Measurements from ENCODE around the gene SECTM1. TPM values are rescaled to one million over a fixed set of nuclear protein-coding genes. Genes with fewer than 3 reads are reported as not detected.
"Not testable (repeated sequence)": the region's sequence is repeated elsewhere in the genome, so short reads cannot be mapped to it uniquely, and the experiment has no call there.

Gene SECTM1
- total and polyA plus RNA-seq, 7 donors: 0.70 to 2.3 (median 1.2) TPM

GRCh38 chr17:82378741-82379021 lies 45.1 kb upstream of the SECTM1 start:
- Histone ChIP-seq H3K4me1 (peaks cover 3% of the 10 kb centered on the region), H3K27ac (no peak overlapping the region), H3K9me3 (no peaks in the 10 kb centered on the region), H3K4me3 (no peak overlapping the region), H3K27me3 (ENCODE audit: insufficient read depth in 3 of 3, low read length in 2 of 3) (peaks cover 0 to 80% (median 20%) of the 10 kb centered on the region in 3 donors), H3K36me3 (ENCODE audit: insufficient read depth in 1 of 2, low read depth in 1 of 2) (no peaks in the 10 kb centered on the region)
- TF ChIP-seq CTCF (IDR thresholded peaks at IDR 0.05): no peak
- intact Hi-C loops (cut with DNase I): no loop called here
- DNase-seq (no peak), ATAC-seq (no peak)
- 26 to 38% (median 36%) methylated on average over 10 of the region's 10 CpGs for WGBS, 3 donors

GRCh38 chr17:82377924-82378740 lies 44.6 kb upstream of the SECTM1 start:
- no peak overlapping the region for H3K4me3 ChIP-seq
- no peak overlapping the region for H3K27ac ChIP-seq
- H3K9me3 ChIP-seq: no peaks in the 10 kb centered on the region
- no peaks in the 10 kb centered on the region for H3K36me3 ChIP-seq (ENCODE audit: insufficient read depth in 1 of 2, low read depth in 1 of 2)
- no peak for DNase-seq
- H3K4me1 ChIP-seq: no peaks in the 10 kb centered on the region
- TF ChIP-seq CTCF (IDR thresholded peaks at IDR 0.05): no peak
- intact Hi-C loops (cut with DNase I): no loop called here
- peak in 1 of 4 donors; percentile 24 for ATAC-seq
- 35 to 46% (median 35%) methylated on average over 31 of the region's 31 CpGs for WGBS, 3 donors
- H3K27me3 ChIP-seq (ENCODE audit: insufficient read depth in 3 of 3, low read length in 2 of 3): peaks cover 0 to 77% (median 20%) of the 10 kb centered on the region in 3 donors

- H3K36me3 ChIP-seq (ENCODE audit: insufficient read depth in 1 of 2, low read depth in 1 of 2); H3K27ac ChIP-seq; ATAC-seq; H3K4me1 ChIP-seq; DNase-seq; intact Hi-C loops (cut with DNase I); H3K4me3 ChIP-seq; H3K9me3 ChIP-seq: not testable (repeated sequence)
- WGBS, 3 donors: 48 to 66% (median 63%) methylated on average over 2 to 3 of the region's 5 CpGs
- peaks cover 0 to 76% (median 20%) of the 10 kb centered on the region in 3 donors for H3K27me3 ChIP-seq (ENCODE audit: insufficient read depth in 3 of 3, low read length in 2 of 3)
These were observed 43.7 kb upstream of the SECTM1 start for GRCh38 chr17:82377294-82377693.

GRCh38 chr17:82376042-82376730 lies 42.6 kb upstream of the SECTM1 start:
- H3K4me3 ChIP-seq: no peak overlapping the region
- H3K9me3 ChIP-seq: no peaks in the 10 kb centered on the region
- H3K27ac ChIP-seq: no peak overlapping the region
- 72 to 80% (median 78%) methylated on average over 12 to 16 of the region's 16 CpGs for WGBS, 3 donors
- ATAC-seq (no peak), DNase-seq (peak in 1 of 2 donors; percentile 48)
- intact Hi-C loops (cut with DNase I): no loop called here
- peaks cover 0 to 77% (median 25%) of the 10 kb centered on the region in 3 donors for H3K27me3 ChIP-seq (ENCODE audit: insufficient read depth in 3 of 3, low read length in 2 of 3)
- TF ChIP-seq CTCF (IDR thresholded peaks at IDR 0.05): no peak
- no peaks in the 10 kb centered on the region for H3K36me3 ChIP-seq (ENCODE audit: insufficient read depth in 1 of 2, low read depth in 1 of 2)
- peaks cover 7% of the 10 kb centered on the region for H3K4me1 ChIP-seq

- Histone ChIP-seq H3K4me3 (no peak overlapping the region), H3K27ac (no peak overlapping the region), H3K36me3 (ENCODE audit: insufficient read depth in 1 of 2, low read depth in 1 of 2) (no peaks in the 10 kb centered on the region), H3K27me3 (ENCODE audit: insufficient read depth in 3 of 3, low read length in 2 of 3) (peaks cover 0 to 78% (median 32%) of the 10 kb centered on the region in 3 donors), H3K4me1 (peaks cover 12% of the 10 kb centered on the region), H3K9me3 (no peaks in the 10 kb centered on the region)
- ATAC-seq: no peak
- no peak for TF ChIP-seq CTCF (IDR thresholded peaks at IDR 0.05)
- intact Hi-C loops (cut with DNase I): no loop called here
- peak in 1 of 2 donors; percentile 42 for DNase-seq
- WGBS, 3 donors: 73 to 75% (median 75%) methylated on average over 41 to 46 of the region's 46 CpGs
These were observed 41.9 kb upstream of the SECTM1 start for GRCh38 chr17:82375359-82376041.

Measured in psoas muscle (tissue), 8 donors.